ENCODE data around the gene FAM229A.
"Not testable (repeated sequence)": the region's sequence is repeated elsewhere in the genome, so short reads cannot be mapped to it uniquely, and the experiment has no call there.

Gene FAM229A

DNA sequence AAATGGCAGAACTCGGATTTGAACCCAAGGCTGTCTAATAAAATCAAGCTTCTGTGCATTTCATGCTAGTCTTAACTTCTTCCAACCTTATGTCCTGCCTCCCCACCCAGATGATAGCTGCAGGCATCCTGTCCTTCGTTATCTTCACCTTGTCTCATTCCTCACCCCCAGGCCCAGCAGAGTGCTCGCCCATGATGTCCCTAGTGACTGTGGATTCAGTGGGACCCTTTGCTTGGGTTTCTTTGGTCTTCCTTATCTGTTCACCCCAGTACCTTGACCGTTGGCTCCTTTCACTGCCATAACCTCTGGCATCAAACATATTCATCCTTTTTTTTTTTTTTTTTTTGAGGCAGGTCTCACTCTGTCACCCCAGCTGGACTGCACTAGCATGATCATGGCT, 37.6 kb upstream of the FAM229A start:
- DNase-seq (ENCODE audit: low read depth, low spot score) = no peak
- Histone ChIP-seq H3K27me3 (ENCODE audit: insufficient read depth, insufficient read length) (no peaks in the 10 kb centered on the region), H3K4me3 (ENCODE audit: insufficient read length, low read depth) (no peak overlapping the region), H3K9ac (ENCODE audit: insufficient read length, low read depth) (no peak overlapping the region), H3K4me1 (ENCODE audit: insufficient read depth, insufficient read length) (peaks cover 4% of the 10 kb centered on the region), H3K36me3 (ENCODE audit: insufficient read depth, insufficient read length, low read length) (no peaks in the 10 kb centered on the region), H3K9me3 (ENCODE audit: insufficient read depth, low read length) (peaks cover 7% of the 10 kb centered on the region; the same call in 1 of the 2 replicates)
- TF ChIP-seq ZNF274 (IDR thresholded peaks at IDR 0.05; ENCODE audit: low read depth, low read length) = no peak
- TF ChIP-seq SUZ12 (IDR thresholded peaks at IDR 0.05; ENCODE audit: extremely low read depth, insufficient read depth, insufficient read length) = no peak
- no peak for TF ChIP-seq YY1 (IDR thresholded peaks at IDR 0.05; ENCODE audit: insufficient read depth, insufficient read length)

DNA sequence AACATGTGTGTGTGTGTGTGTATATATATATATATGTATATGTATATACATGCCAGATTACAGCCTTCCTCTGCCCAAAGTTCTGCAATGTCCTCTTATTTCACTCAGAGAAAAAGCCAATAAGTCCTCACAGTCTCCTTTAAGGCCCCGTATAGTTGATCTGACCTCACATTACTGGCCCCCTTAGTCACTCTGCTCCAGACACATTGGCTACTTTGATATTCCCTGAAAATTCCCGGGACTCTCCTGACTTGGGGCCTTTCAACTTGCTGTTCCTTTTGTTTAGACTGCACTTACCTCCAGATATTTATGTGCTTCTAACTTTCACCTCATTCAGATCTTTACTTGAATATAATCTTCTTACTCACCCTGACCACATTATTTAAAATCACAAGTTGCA, 36.1 kb upstream of the FAM229A start:
- DNase-seq (ENCODE audit: low read depth, low spot score) = no peak
- peaks cover 1% of the 10 kb centered on the region for H3K36me3 ChIP-seq (ENCODE audit: insufficient read depth, insufficient read length, low read length)
- H3K9ac ChIP-seq (ENCODE audit: insufficient read length, low read depth) = no peak overlapping the region
- peaks cover 4% of the 10 kb centered on the region for H3K4me1 ChIP-seq (ENCODE audit: insufficient read depth, insufficient read length)
- TF ChIP-seq YY1 (IDR thresholded peaks at IDR 0.05; ENCODE audit: insufficient read depth, insufficient read length) = no peak
- no peak for TF ChIP-seq ZNF274 (IDR thresholded peaks at IDR 0.05; ENCODE audit: low read depth, low read length)
- TF ChIP-seq SUZ12 (IDR thresholded peaks at IDR 0.05; ENCODE audit: extremely low read depth, insufficient read depth, insufficient read length) = no peak
- no peaks in the 10 kb centered on the region for H3K27me3 ChIP-seq (ENCODE audit: insufficient read depth, insufficient read length)
- H3K9me3 ChIP-seq (ENCODE audit: insufficient read depth, low read length) = peaks cover 7% of the 10 kb centered on the region; the same call in 1 of the 2 replicates
- no peak overlapping the region for H3K4me3 ChIP-seq (ENCODE audit: insufficient read length, low read depth)

DNA sequence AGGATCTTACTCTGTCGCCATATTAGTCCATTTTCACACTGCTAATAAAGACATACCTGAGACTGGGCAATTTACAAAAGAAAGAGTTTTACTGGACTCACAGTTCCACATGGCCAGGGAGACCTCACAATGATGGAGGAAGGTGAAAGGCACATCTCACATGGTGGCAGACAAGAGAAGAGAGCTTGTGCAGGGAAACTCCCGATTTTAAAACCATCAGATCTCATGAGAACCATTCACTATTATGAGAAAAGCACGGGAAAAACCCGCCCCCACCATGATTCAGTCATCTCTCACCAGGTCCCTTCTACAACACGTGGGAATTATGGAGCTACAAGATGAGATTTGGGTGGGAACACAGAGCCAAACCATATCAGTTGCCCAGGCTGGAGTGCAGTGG, 34.2 kb upstream of the FAM229A start:
- not testable (repeated sequence) for H3K9ac ChIP-seq (ENCODE audit: insufficient read length, low read depth); H3K9me3 ChIP-seq (ENCODE audit: insufficient read depth, low read length); H3K27me3 ChIP-seq (ENCODE audit: insufficient read depth, insufficient read length); H3K4me1 ChIP-seq (ENCODE audit: insufficient read depth, insufficient read length); DNase-seq (ENCODE audit: low read depth, low spot score); H3K4me3 ChIP-seq (ENCODE audit: insufficient read length, low read depth)
- peaks cover 19% of the 10 kb centered on the region for H3K36me3 ChIP-seq (ENCODE audit: insufficient read depth, insufficient read length, low read length)

DNA sequence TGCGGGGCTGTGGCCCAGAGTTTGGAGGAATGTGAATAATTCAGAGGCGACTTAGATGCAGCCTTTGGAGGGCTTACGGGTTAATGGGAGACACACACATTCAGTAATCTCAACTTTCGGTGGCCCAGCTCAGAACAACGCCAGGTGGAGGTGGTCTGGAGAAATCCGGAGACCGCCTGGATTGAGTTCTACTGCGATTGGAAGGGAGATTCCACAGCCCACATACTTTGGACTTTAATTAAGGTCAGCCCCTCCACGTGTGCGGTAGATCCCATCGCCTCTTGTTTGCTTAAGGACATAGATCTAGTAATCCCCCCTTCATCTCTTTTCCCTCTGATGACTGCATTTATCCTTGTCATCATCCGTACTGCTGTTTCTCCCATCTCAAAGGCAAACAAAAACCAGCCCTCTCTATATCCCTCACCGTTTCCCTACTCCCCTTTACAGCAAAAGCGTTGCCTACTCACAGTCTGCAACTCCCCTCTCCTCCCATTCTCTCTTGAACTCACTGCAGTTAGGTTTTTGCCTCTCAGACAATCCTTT, 32.7 kb upstream of the FAM229A start:
- H3K4me3 ChIP-seq (ENCODE audit: insufficient read length, low read depth) = peak overlapping the region; percentile 77
- peak overlapping the region; percentile 88 for H3K9ac ChIP-seq (ENCODE audit: insufficient read length, low read depth)
- H3K27me3 ChIP-seq (ENCODE audit: insufficient read depth, insufficient read length) = no peaks in the 10 kb centered on the region
- no peaks in the 10 kb centered on the region for H3K4me1 ChIP-seq (ENCODE audit: insufficient read depth, insufficient read length)
- H3K9me3 ChIP-seq (ENCODE audit: insufficient read depth, low read length) = peaks cover 7% of the 10 kb centered on the region; the same call in 1 of the 2 replicates
- peaks cover 34% of the 10 kb centered on the region for H3K36me3 ChIP-seq (ENCODE audit: insufficient read depth, insufficient read length, low read length)
- TF ChIP-seq YY1 (IDR thresholded peaks at IDR 0.05; ENCODE audit: insufficient read depth, insufficient read length) = no peak
- no peak for TF ChIP-seq ZNF274 (IDR thresholded peaks at IDR 0.05; ENCODE audit: low read depth, low read length)
- TF ChIP-seq SUZ12 (IDR thresholded peaks at IDR 0.05; ENCODE audit: extremely low read depth, insufficient read depth, insufficient read length) = no peak
- DNase-seq (ENCODE audit: low read depth, low spot score) = peak; percentile 28

DNA sequence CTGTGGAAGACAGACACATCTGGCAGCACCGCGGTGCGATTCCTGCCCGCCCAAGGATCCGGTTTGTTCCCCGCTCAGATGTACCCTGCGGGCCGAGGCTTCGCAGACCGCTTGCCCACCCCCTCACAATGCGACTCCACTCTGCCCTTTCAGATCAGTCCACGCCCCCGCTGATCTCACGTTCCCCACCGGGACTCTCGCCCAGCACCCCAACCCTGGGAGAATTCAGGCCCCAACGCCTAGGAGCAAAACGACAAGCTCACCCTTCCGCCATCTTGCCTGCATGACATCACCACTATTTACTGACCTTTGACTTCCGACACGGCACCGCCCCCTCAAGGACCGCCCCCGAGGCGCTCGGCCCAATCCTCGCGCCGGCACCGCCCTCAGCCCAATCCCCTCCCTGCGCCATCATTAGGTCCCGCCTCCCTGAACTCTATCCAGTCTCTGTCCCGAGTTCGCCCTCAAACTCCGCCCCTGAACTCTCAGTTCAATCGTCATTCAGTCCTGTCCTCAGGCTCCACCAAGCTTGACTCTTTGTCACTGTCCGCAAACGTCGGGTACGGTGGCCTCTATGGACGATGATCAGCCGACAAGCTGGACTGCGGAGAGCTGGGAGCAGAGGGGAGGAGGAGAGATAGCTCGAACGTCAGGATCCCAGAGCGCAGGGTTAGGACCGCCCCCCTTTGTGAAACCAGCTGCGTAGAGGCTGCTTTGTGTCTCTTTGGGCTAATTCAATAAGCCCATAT, 32.0 kb upstream of the FAM229A start, which contains the start of gene BSDC1:
Gene BSDC1, minus strand, starts transcription at position 301 of the 749 bp plus-strand sequence. Its CDS starts 27 bp downstream, at position 274.
- H3K36me3 ChIP-seq (ENCODE audit: insufficient read depth, insufficient read length, low read length) = peaks cover 41% of the 10 kb centered on the region
- H3K9ac ChIP-seq (ENCODE audit: insufficient read length, low read depth) = peak within 1 kb of the TSS; percentile 98
- peak; percentile 99 for DNase-seq (ENCODE audit: low read depth, low spot score)
- TF ChIP-seq SUZ12 (IDR thresholded peaks at IDR 0.05; ENCODE audit: extremely low read depth, insufficient read depth, insufficient read length) (no peak), YY1 (IDR thresholded peaks at IDR 0.05; ENCODE audit: insufficient read depth, insufficient read length) (peak; percentile 85), ZNF274 (IDR thresholded peaks at IDR 0.05; ENCODE audit: low read depth, low read length) (no peak)
- peak within 1 kb of the TSS; percentile 98 for H3K4me3 ChIP-seq (ENCODE audit: insufficient read length, low read depth)
- no peaks in the 10 kb centered on the region for H3K27me3 ChIP-seq (ENCODE audit: insufficient read depth, insufficient read length)
- H3K4me1 ChIP-seq (ENCODE audit: insufficient read depth, insufficient read length) = no peaks in the 10 kb centered on the region
- peaks cover 7% of the 10 kb centered on the region; the same call in 1 of the 2 replicates for H3K9me3 ChIP-seq (ENCODE audit: insufficient read depth, low read length)

DNA sequence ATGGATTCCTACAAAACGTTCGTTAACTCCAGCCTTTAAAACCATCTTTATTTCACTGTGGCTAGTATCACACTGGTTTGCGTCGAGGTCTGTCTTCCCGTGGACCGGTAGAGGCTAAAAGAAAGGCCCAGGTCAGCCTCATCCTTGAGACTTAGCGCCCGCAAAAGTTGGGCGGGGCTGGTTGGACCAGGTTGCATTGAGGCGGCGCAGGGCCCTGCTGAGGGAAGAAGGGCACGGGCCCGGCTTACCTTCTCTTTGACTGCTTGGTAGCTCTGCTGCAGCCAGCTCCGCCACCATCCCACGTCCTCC, 31.5 kb upstream of the FAM229A start:
- Histone ChIP-seq H3K4me1 (ENCODE audit: insufficient read depth, insufficient read length) (no peaks in the 10 kb centered on the region), H3K9me3 (ENCODE audit: insufficient read depth, low read length) (peaks cover 7% of the 10 kb centered on the region; the same call in 1 of the 2 replicates), H3K9ac (ENCODE audit: insufficient read length, low read depth) (peak overlapping the region; percentile 98), H3K27me3 (ENCODE audit: insufficient read depth, insufficient read length) (no peaks in the 10 kb centered on the region), H3K4me3 (ENCODE audit: insufficient read length, low read depth) (peak overlapping the region; percentile 98), H3K36me3 (ENCODE audit: insufficient read depth, insufficient read length, low read length) (peaks cover 44% of the 10 kb centered on the region)
- TF ChIP-seq YY1 (IDR thresholded peaks at IDR 0.05; ENCODE audit: insufficient read depth, insufficient read length) (no peak), SUZ12 (IDR thresholded peaks at IDR 0.05; ENCODE audit: extremely low read depth, insufficient read depth, insufficient read length) (no peak), ZNF274 (IDR thresholded peaks at IDR 0.05; ENCODE audit: low read depth, low read length) (no peak)
- DNase-seq (ENCODE audit: low read depth, low spot score) = no peak

DNA sequence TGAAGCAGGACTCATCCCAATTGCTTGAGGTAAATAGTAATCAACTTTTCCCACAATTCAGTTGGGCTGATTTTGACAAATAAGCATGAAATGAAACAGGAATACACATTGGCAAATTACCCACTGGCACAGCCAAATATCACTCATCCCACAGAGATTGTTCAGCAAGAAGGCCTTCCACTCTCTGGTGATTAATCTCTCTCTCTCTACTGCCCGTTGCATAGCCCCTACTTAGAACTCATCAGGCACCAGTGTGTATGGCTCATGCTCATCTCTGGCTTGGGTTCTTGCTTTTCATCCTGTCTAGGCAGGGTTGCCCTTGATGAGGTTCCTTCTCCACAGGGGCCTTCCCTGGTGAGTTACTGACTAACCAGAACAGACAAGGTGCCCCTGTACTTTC, 30.9 kb upstream of the FAM229A start:
- peaks cover 51% of the 10 kb centered on the region for H3K36me3 ChIP-seq (ENCODE audit: insufficient read depth, insufficient read length, low read length)
- H3K9ac ChIP-seq (ENCODE audit: insufficient read length, low read depth) = peak overlapping the region; percentile 98
- no peaks in the 10 kb centered on the region for H3K4me1 ChIP-seq (ENCODE audit: insufficient read depth, insufficient read length)
- H3K4me3 ChIP-seq (ENCODE audit: insufficient read length, low read depth) = peak overlapping the region; percentile 98
- TF ChIP-seq SUZ12 (IDR thresholded peaks at IDR 0.05; ENCODE audit: extremely low read depth, insufficient read depth, insufficient read length) = no peak
- TF ChIP-seq ZNF274 (IDR thresholded peaks at IDR 0.05; ENCODE audit: low read depth, low read length) = no peak
- TF ChIP-seq YY1 (IDR thresholded peaks at IDR 0.05; ENCODE audit: insufficient read depth, insufficient read length) = no peak
- no peak for DNase-seq (ENCODE audit: low read depth, low spot score)
- no peaks in the 10 kb centered on the region for H3K27me3 ChIP-seq (ENCODE audit: insufficient read depth, insufficient read length)
- H3K9me3 ChIP-seq (ENCODE audit: insufficient read depth, low read length) = peaks cover 7% of the 10 kb centered on the region; the same call in 1 of the 2 replicates
